Mesendoderm (in vitro differentiated cells): ENCODE results near the gene STPG3.
"Not testable (repeated sequence)": the region's sequence is repeated elsewhere in the genome, so short reads cannot be mapped to it uniquely, and the experiment has no call there.

Experiments
- DNase-seq: peaks from one replicate; pipeline ENCODE4 v3.0.0; 2013
- H2AK5ac ChIP-seq: 2 replicates; pipeline ENCODE4 v1.6.1; 2013; ENCODE audit warnings: low read length, inconsistent platforms
- H2BK120ac ChIP-seq: 2 replicates; pipeline ENCODE4 v1.6.1; 2013; ENCODE audit warnings: low read depth, mild to moderate bottlenecking, low read length, moderate library complexity, mixed read lengths
- H2BK15ac ChIP-seq: replicated peaks from 2 replicates; pipeline ENCODE4 v1.6.1; 2013; ENCODE audit warnings: low read depth, mild to moderate bottlenecking, moderate library complexity
- H2BK5ac ChIP-seq: 2 replicates; pipeline ENCODE4 v1.6.1; 2013; ENCODE audit warnings: low read length, inconsistent platforms
- H3K18ac ChIP-seq: 2 replicates; pipeline ENCODE4 v1.6.1; 2013; ENCODE audit warnings: mild to moderate bottlenecking, low read length, mixed read lengths
- H3K23ac ChIP-seq: one replicate; pipeline ENCODE4 v1.6.1; 2013; ENCODE audit warnings: low read length
- H3K27ac ChIP-seq: 2 replicates; pipeline ENCODE4 v1.5.1; 2013; ENCODE audit warnings: low read depth, mild to moderate bottlenecking, inconsistent platforms, low read length, moderate library complexity
- H3K27me3 ChIP-seq: 2 replicates; pipeline ENCODE4 v1.6.1; 2013; ENCODE audit warnings: low read length, control low read depth, mild to moderate bottlenecking, inconsistent platforms; ENCODE audit not compliant: insufficient read depth, poor library complexity
- H3K36me3 ChIP-seq: 2 replicates; pipeline ENCODE4 v1.6.1; 2013; ENCODE audit warnings: low read length, inconsistent platforms; ENCODE audit not compliant: control insufficient read depth, insufficient read depth
- H3K4ac ChIP-seq: one replicate; pipeline ENCODE4 v1.6.1; 2013; ENCODE audit warnings: low read depth, mild to moderate bottlenecking, low read length, moderate library complexity
- H3K4me1 ChIP-seq: 2 replicates; pipeline ENCODE4 v1.6.1; 2013; ENCODE audit warnings: low read depth, low read length, inconsistent platforms; ENCODE audit not compliant: control insufficient read depth
- H3K4me2 ChIP-seq: 2 replicates; pipeline ENCODE4 v1.6.1; 2013; ENCODE audit warnings: low read length
- H3K4me3 ChIP-seq: 2 replicates; pipeline ENCODE4 v1.5.1; 2013; ENCODE audit warnings: mild to moderate bottlenecking, low read length
- H3K56ac ChIP-seq: one replicate; pipeline ENCODE4 v1.6.1; 2013; ENCODE audit warnings: low read length
- H3K79me1 ChIP-seq: 2 replicates; pipeline ENCODE4 v1.6.1; 2013; ENCODE audit warnings: low read length, inconsistent platforms
- H3K79me2 ChIP-seq: 2 replicates; pipeline ENCODE4 v1.6.1; 2013; ENCODE audit warnings: mild to moderate bottlenecking, low read length; ENCODE audit not compliant: control insufficient read depth, insufficient read depth
- H3K9ac ChIP-seq: 2 replicates; pipeline ENCODE4 v1.6.1; 2013; ENCODE audit warnings: low read length, inconsistent platforms
- H4K5ac ChIP-seq: one replicate; pipeline ENCODE4 v1.6.1; 2013; ENCODE audit warnings: low read length
- H4K8ac ChIP-seq: one replicate; pipeline ENCODE4 v1.6.1; 2013; ENCODE audit warnings: low read depth, mild to moderate bottlenecking, control low read depth, low read length, moderate library complexity
- WGBS: extraction: QIAGEN DNeasy Blood & Tissue Kit; methylation state at CpG from one replicate; pipeline ENCODE4 v1.1.7; 2013; ENCODE audit warnings: low lambda C conversion rate, missing lambda C conversion rate; ENCODE audit not compliant: insufficient coverage; ENCODE audit errors: extremely low coverage; 5-methylcytosine and 5-hydroxymethylcytosine counted together

The STPG3 gene

DNA sequence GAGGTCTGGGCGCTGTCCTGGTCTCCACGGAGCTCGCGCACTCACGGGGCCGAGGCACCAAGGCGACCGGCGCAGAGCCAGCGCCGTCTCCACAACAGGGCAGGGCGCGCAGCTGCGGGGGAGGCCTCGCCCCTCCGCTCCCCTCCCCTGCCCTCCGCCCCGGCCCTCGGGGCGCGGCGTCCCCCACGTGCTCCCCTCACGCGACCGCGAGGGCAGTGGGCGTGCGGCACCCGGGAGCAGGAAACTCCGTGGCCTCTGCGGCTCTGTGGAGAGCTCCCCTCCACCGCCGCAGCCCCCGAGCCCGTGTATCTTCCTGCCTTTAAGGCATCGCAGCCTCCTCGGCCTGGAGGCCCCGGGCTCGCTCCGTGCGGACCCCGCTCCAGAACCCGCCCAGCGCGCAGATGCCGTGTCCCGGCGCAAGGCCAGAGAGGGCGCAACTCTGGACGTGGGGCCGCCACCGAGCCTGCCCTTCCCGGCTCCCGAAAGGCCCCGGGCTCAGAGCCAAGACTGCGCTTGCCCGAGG lies 10.7 kb upstream of the STPG3 start:
- H3K4me1 ChIP-seq: peaks cover 17% of the 10 kb centered on the region
- no CpG with 5 or more reads among the region's 58 CpGs for WGBS

DNA sequence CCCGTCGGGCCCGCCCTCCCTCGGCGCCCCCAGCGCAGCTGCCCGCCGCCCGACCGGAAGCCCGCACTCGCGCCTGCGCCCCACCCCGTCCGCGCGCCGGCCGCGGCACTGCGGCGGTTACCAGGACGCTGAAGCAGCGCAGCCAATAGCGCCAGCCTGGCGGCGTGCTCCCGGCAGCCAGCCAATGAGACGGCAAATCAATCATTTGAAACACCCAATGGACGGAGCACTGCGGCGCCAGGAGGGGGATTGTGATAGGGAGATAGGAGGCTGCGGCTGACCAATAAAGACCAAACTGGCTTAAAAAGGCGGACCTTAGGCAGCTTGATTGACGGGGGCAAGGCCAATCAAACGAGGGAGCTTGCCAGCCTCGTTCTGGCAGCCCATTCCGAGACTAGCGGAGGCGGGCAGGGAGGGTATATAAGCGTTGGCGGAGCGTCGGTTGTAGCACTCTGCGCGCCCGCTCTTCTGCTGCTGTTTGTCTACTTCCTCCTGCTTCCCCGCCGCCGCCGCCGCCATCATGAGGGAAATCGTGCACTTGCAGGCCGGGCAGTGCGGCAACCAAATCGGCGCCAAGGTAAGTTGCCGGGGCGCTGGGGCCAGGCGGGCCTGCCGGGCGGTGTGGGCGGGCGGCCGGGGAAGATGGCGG lies 10.1 kb upstream of the STPG3 start, which contains the start of gene TUBB4B:
Gene TUBB4B (plus strand): TSS at position 447 of the 649 bp plus-strand sequence. CDS start 74 bp downstream, at position 521.
- WGBS: no CpG with 5 or more reads among the region's 67 CpGs
- H3K56ac ChIP-seq: peak within 1 kb of the TSS; percentile 99

More for the DNA sequence above, 10.7 kb upstream of the STPG3 start:
- Histone ChIP-seq H3K4me3 (peak overlapping the region; percentile 83), H2BK120ac (peak overlapping the region; percentile 1), H4K5ac (no peak overlapping the region), H3K27me3 (no peaks in the 10 kb centered on the region), H3K9ac (peak overlapping the region; percentile 99), H2BK15ac (no peak overlapping the region), H3K27ac (peak overlapping the region; percentile 98), H3K79me1 (peaks cover 9% of the 10 kb centered on the region), H2AK5ac (no peak overlapping the region), H2BK5ac (peak overlapping the region; percentile 87), H3K36me3 (peaks cover 6% of the 10 kb centered on the region), H3K23ac (peak overlapping the region; percentile 94), H3K4ac (peak overlapping the region; percentile 38), H3K79me2 (peaks cover 18% of the 10 kb centered on the region), H3K4me2 (peak overlapping the region; percentile 87), H3K56ac (peak overlapping the region; percentile 99), H4K8ac (no peak overlapping the region), H3K18ac (peak overlapping the region; percentile 54)
- DNase-seq: no peak

DNA sequence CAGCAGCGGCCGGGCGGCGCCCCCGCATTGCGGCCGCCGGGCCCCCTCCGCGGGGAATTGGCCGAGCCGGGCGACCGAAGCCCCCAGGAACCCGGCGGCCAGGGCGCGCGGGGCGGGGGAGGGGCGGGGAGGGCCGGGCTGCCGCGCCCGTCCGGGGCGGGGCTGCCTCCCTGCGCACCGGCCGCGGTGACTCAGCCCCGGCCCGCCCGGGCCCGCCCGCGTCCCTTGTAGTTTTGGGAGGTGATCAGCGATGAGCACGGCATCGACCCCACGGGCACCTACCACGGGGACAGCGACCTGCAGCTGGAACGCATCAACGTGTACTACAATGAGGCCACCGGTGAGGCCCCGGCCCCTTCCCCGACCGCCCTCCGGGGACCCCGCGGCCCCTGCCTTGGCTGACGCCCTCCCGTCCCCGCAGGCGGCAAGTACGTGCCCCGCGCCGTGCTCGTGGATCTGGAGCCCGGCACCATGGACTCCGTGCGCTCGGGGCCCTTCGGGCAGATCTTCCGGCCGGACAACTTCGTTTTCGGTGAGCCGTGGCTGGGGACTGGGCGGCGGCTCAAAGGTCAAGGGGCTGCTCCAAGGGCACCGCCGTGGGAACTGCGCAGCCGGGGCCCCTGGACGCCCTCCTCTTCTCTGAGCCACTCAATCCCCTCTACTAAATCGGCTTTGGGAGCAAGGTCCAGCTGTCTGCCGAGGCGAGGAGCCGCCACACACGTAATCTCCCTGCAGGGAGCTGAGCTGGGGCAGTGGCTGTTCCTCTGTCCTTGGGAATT lies 9.4 kb upstream of the STPG3 start:
- H3K9ac ChIP-seq: peak overlapping the region; percentile 96
- no peak overlapping the region for H4K8ac ChIP-seq
- peaks cover 6% of the 10 kb centered on the region for H3K36me3 ChIP-seq
- no peak overlapping the region for H2BK15ac ChIP-seq
- DNase-seq: no peak
- WGBS: no CpG with 5 or more reads among the region's 83 CpGs
- no peak overlapping the region for H2AK5ac ChIP-seq
- H3K79me2 ChIP-seq: peaks cover 18% of the 10 kb centered on the region
- peak overlapping the region; percentile 93 for H3K4ac ChIP-seq
- H4K5ac ChIP-seq: no peak overlapping the region
- peak overlapping the region; percentile 91 for H3K27ac ChIP-seq
- H3K27me3 ChIP-seq: no peaks in the 10 kb centered on the region
- peak overlapping the region; percentile 51 for H3K18ac ChIP-seq
- H3K4me1 ChIP-seq: peaks cover 16% of the 10 kb centered on the region
- H3K4me2 ChIP-seq: peak overlapping the region; percentile 72
- peak overlapping the region; percentile 96 for H3K56ac ChIP-seq
- H2BK5ac ChIP-seq: no peak overlapping the region
- H3K4me3 ChIP-seq: peak overlapping the region; percentile 76
- H2BK120ac ChIP-seq: no peak overlapping the region
- H3K79me1 ChIP-seq: peaks cover 9% of the 10 kb centered on the region
- peak overlapping the region; percentile 66 for H3K23ac ChIP-seq

More for the DNA sequence above, 10.1 kb upstream of the STPG3 start, which contains the start of gene TUBB4B:
- Histone ChIP-seq H3K18ac (peak within 1 kb of the TSS; percentile 54), H3K79me1 (peaks cover 9% of the 10 kb centered on the region), H3K4me1 (peaks cover 17% of the 10 kb centered on the region), H2BK15ac (no peak within 1 kb of the TSS), H3K9ac (peak within 1 kb of the TSS; percentile 99), H3K36me3 (peaks cover 6% of the 10 kb centered on the region), H4K8ac (no peak within 1 kb of the TSS), H3K23ac (peak within 1 kb of the TSS; percentile 94), H4K5ac (no peak within 1 kb of the TSS), H3K79me2 (peaks cover 18% of the 10 kb centered on the region), H3K27ac (peak within 1 kb of the TSS; percentile 98), H2BK5ac (peak within 1 kb of the TSS; percentile 87), H3K27me3 (no peaks in the 10 kb centered on the region), H2AK5ac (no peak within 1 kb of the TSS), H3K4me2 (peak within 1 kb of the TSS; percentile 87), H3K4me3 (peak within 1 kb of the TSS; percentile 83), H3K4ac (peak within 1 kb of the TSS; percentile 93), H2BK120ac (peak within 1 kb of the TSS; percentile 1)
- DNase-seq: peak; percentile 100

DNA sequence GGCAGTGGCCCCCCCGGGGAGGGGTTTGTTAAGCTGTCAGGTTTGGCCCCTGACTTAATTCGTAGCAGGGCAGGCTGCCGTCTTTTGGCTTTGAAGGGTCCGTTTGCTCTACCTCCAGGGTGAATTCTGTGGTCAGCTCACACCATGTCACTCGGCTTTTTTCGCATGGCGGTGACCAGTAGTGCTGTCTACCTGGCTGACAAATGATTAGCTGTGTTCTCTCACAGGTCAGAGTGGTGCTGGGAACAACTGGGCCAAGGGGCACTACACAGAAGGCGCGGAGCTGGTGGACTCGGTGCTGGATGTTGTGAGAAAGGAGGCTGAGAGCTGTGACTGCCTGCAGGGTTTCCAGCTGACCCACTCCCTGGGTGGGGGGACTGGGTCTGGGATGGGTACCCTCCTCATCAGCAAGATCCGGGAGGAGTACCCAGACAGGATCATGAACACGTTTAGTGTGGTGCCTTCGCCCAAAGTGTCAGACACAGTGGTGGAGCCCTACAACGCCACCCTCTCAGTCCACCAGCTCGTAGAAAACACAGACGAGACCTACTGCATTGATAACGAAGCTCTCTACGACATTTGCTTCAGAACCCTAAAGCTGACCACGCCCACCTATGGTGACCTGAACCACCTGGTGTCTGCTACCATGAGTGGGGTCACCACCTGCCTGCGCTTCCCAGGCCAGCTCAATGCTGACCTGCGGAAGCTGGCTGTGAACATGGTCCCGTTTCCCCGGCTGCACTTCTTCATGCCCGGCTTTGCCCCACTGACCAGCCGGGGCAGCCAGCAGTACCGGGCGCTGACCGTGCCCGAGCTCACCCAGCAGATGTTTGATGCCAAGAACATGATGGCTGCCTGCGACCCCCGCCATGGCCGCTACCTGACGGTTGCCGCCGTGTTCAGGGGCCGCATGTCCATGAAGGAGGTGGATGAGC lies 8.6 kb upstream of the STPG3 start:
- Histone ChIP-seq H2BK120ac (no peak overlapping the region), H2BK15ac (no peak overlapping the region)

DNA sequence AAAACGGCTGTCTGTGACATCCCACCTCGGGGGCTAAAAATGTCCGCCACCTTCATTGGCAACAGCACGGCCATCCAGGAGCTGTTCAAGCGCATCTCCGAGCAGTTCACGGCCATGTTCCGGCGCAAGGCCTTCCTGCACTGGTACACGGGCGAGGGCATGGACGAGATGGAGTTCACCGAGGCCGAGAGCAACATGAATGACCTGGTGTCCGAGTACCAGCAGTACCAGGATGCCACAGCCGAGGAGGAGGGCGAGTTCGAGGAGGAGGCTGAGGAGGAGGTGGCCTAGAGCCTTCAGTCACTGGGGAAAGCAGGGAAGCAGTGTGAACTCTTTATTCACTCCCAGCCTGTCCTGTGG lies 7.8 kb upstream of the STPG3 start:
- not testable (repeated sequence) for H2AK5ac ChIP-seq, H4K8ac ChIP-seq, H4K5ac ChIP-seq, H2BK120ac ChIP-seq, H3K27ac ChIP-seq, H3K4me3 ChIP-seq, H3K4me2 ChIP-seq, H3K18ac ChIP-seq, H2BK15ac ChIP-seq, H3K27me3 ChIP-seq, H3K56ac ChIP-seq, H3K36me3 ChIP-seq, H3K79me1 ChIP-seq, DNase-seq, H3K23ac ChIP-seq, H2BK5ac ChIP-seq, H3K4ac ChIP-seq
- peaks cover 18% of the 10 kb centered on the region for H3K79me2 ChIP-seq
- H3K9ac ChIP-seq: peak overlapping the region; percentile 3
- peaks cover 14% of the 10 kb centered on the region for H3K4me1 ChIP-seq
- WGBS: no CpG with 5 or more reads among the region's 18 CpGs

More for the DNA sequence above, 8.6 kb upstream of the STPG3 start:
- Histone ChIP-seq H3K27ac (no peak overlapping the region), H3K79me1 (peaks cover 9% of the 10 kb centered on the region), H3K9ac (peak overlapping the region; percentile 96), H3K4me2 (peak overlapping the region; percentile 72), H2AK5ac (no peak overlapping the region), H3K56ac (peak overlapping the region; percentile 96), H3K79me2 (peaks cover 18% of the 10 kb centered on the region), H3K23ac (peak overlapping the region; percentile 11), H3K4me1 (peaks cover 14% of the 10 kb centered on the region), H3K27me3 (no peaks in the 10 kb centered on the region), H3K36me3 (peaks cover 6% of the 10 kb centered on the region), H3K18ac (no peak overlapping the region), H4K5ac (no peak overlapping the region), H3K4ac (no peak overlapping the region), H3K4me3 (peak overlapping the region; percentile 76), H2BK5ac (no peak overlapping the region), H4K8ac (no peak overlapping the region)
- no CpG with 5 or more reads among the region's 36 CpGs for WGBS
- no peak for DNase-seq
